ENCODE data around the gene ZNF761. TPM values are rescaled to one million over a fixed set of nuclear protein-coding genes. Genes with fewer than 3 reads are reported as not detected.

The ZNF761 gene
- total and polyA plus RNA-seq, 2 donors: 8.5 to 29.4 TPM

DNA sequence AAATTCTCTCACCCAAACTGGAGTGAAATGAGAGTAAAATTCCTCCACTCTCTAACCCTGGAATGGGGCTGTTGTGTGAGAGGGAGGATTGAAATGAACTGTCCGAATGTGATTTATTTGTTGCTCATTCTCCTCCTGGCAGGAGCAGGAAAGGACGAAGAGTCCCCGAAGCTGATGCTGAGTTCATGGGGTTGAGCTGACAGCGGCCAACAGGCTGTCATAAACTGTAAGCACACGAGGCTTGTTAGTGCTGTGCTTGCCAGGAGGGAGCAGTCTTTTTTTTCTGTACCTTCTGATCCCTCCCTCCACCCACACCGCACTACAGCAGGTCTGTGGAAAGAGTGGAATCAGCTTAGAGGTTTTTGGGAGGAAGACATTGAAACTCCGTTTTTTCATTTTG is 73.1 kb downstream of the ZNF761 start:
- WGBS: 12% methylated on average over 7 of the region's 7 CpGs
- Histone ChIP-seq H3K27ac (ENCODE audit: low read depth) (no peak overlapping the region), H3K4me1 (ENCODE audit: insufficient read depth) (no peaks in the 10 kb centered on the region), H3K36me3 (ENCODE audit: insufficient read depth) (no peaks in the 10 kb centered on the region), H3K4me3 (ENCODE audit: low read depth, low read length) (no peak overlapping the region)
- DNase-seq (ENCODE audit: extremely low spot score): no peak

DNA sequence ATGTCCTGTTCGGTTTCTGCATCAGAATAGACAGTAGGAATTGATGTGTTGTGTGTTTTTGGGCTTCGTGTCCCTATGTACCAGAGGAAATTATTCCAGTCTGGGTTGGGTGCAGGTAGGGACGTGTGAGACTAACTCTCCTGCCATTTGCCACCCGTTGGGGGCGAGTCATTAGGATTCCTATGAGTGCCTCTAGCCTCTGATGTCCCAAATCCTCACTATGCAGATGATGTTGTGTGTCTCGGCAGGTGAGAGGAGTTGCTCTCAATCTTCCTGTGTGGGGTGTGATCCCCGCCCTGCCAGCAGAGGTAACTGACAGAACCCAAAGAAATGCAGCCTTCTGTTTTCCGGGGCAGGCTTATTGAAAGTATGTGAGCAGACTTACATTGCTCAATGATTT is 74.9 kb downstream of the ZNF761 start:
- Histone ChIP-seq H3K36me3 (ENCODE audit: insufficient read depth) (no peaks in the 10 kb centered on the region), H3K27ac (ENCODE audit: low read depth) (no peak overlapping the region), H3K4me1 (ENCODE audit: insufficient read depth) (no peaks in the 10 kb centered on the region), H3K4me3 (ENCODE audit: low read depth, low read length) (no peak overlapping the region)
- no peak for DNase-seq (ENCODE audit: extremely low spot score)
- 78% methylated on average over 8 of the region's 8 CpGs for WGBS

Small RNA genes within 50 kb of the gene (small RNA-seq; reads per million reads assigned to genes)
- gene RPL39P36: not detected

Other genes starting within 250 kb of the ZNF761 start
- gene ZNF665, start 238.6 kb upstream of the ZNF761 start, total RNA-seq: 11.9 TPM
- 10.0 TPM for gene ZNF665, start 238.6 kb upstream of the ZNF761 start, polyA plus RNA-seq
- 31.2 TPM for gene ZNF677, start 177.1 kb upstream of the ZNF761 start, total RNA-seq
- 16.8 TPM for gene ZNF677, start 177.1 kb upstream of the ZNF761 start, polyA plus RNA-seq
- not detected for gene VN1R2, start 173.7 kb upstream of the ZNF761 start, total RNA-seq
- not detected for gene VN1R2, start 173.7 kb upstream of the ZNF761 start, polyA plus RNA-seq
- not detected for gene VN1R4, start 164.3 kb upstream of the ZNF761 start, total RNA-seq
- gene VN1R4, start 164.3 kb upstream of the ZNF761 start, polyA plus RNA-seq: not detected
- gene ZNF845, start 98.2 kb upstream of the ZNF761 start, total RNA-seq: 17.8 TPM
- gene ZNF845, start 98.2 kb upstream of the ZNF761 start, polyA plus RNA-seq: 3.4 TPM
- 23.1 TPM for gene ZNF525, start 66.3 kb upstream of the ZNF761 start, total RNA-seq
- gene ZNF525, start 66.3 kb upstream of the ZNF761 start, polyA plus RNA-seq: 4.6 TPM
- 32.5 TPM for gene ZNF765, start 36.8 kb upstream of the ZNF761 start, total RNA-seq
- gene ZNF765, start 36.8 kb upstream of the ZNF761 start, polyA plus RNA-seq: 5.7 TPM
- gene ZNF813, start 35.7 kb downstream of the ZNF761 start, total RNA-seq: 11.7 TPM
- 2.3 TPM for gene ZNF813, start 35.7 kb downstream of the ZNF761 start, polyA plus RNA-seq
- 24.7 TPM for gene ZNF331, start 106.2 kb downstream of the ZNF761 start, total RNA-seq
- 19.1 TPM for gene ZNF331, start 106.2 kb downstream of the ZNF761 start, polyA plus RNA-seq
- not detected for gene DPRX, start 200.0 kb downstream of the ZNF761 start, total RNA-seq
- not detected for gene DPRX, start 200.0 kb downstream of the ZNF761 start, polyA plus RNA-seq

Data from urinary bladder (tissue), 4 donors.